Upper lobe of left lung (tissue), 4 donors: ENCODE measurements around the gene NPY4R.
"Not testable (repeated sequence)": the region's sequence is repeated elsewhere in the genome, so short reads cannot be mapped to it uniquely, and the experiment has no call there.

ENCODE experiments used
- CTCF ChIP-seq, 6 experiments: fragments of 450-650 bp in 4 of 6; fragments of 200-600 bp in 2 of 6; sonication (generic) in 2 of 6; IDR thresholded peaks; one replicate each; pipeline ENCODE4 v1.5.1; 2016 to 2019; ENCODE audit warnings: antibody characterized with exemption in 6 of 6
- EP300 ChIP-seq, 4 donors: sonication (generic); formaldehyde crosslinking; IDR thresholded peaks; one replicate each; pipeline ENCODE4 v1.5.1; 2017; ENCODE audit warnings: antibody characterized with exemption in 4 of 4, control low read depth in 2 of 4
- POLR2A ChIP-seq, 4 donors: fragments of 450-650 bp; IDR thresholded peaks; one replicate each; pipeline ENCODE4 v1.5.1; 2016 to 2017; ENCODE audit warnings: antibody characterized with exemption in 4 of 4, mild to moderate bottlenecking in 2 of 4
- POLR2AphosphoS5 ChIP-seq, 2 donors: sonication (generic); formaldehyde crosslinking; IDR thresholded peaks; one replicate each; pipeline ENCODE4 v1.5.1; 2017; ENCODE audit warnings: antibody characterized with exemption in 2 of 2

GRCh38 chr10:46455992-46456391, 9.8 kb downstream of the NPY4R start:
- not testable (repeated sequence) for TF ChIP-seq EP300, CTCF, POLR2AphosphoS5, POLR2A (IDR thresholded peaks at IDR 0.05)
